HEK293T (cell line): ENCODE results near the gene MAGED2.

Source experiments
- ARNT ChIP-seq: fragments of 450-650 bp; IDR thresholded peaks from 2 replicates; pipeline ENCODE4 v1.6.1; 2017; ENCODE audit warnings: mild to moderate bottlenecking
- BHLHE40 ChIP-seq: fragments of 450-650 bp; IDR thresholded peaks from 2 replicates; pipeline ENCODE4 v1.6.1; 2016; ENCODE audit warnings: mild to moderate bottlenecking, moderate library complexity, borderline replicate concordance
- ELF4 ChIP-seq: fragments of 450-650 bp; IDR thresholded peaks from 2 replicates; pipeline ENCODE4 v1.6.1; 2017; ENCODE audit warnings: antibody characterized with exemption
- FOXA1 ChIP-seq: fragments of 450-650 bp; IDR thresholded peaks from 2 replicates; pipeline ENCODE4 v1.6.1; 2016; ENCODE audit warnings: mild to moderate bottlenecking
- FOXM1 ChIP-seq: fragments of 450-650 bp; IDR thresholded peaks from 2 replicates; pipeline ENCODE4 v1.6.1; 2017; ENCODE audit warnings: mild to moderate bottlenecking, borderline replicate concordance
- L3MBTL2 ChIP-seq: fragments of 450-650 bp; conservative IDR thresholded peaks from 2 replicates; pipeline ENCODE4 v1.6.1; 2016; ENCODE audit warnings: mild to moderate bottlenecking
- LEF1 ChIP-seq: fragments of 450-650 bp; IDR thresholded peaks from 2 replicates; pipeline ENCODE4 v1.6.1; 2017; ENCODE audit warnings: mild to moderate bottlenecking, borderline replicate concordance
- NFRKB ChIP-seq: fragments of 450-650 bp; IDR thresholded peaks from 2 replicates; pipeline ENCODE4 v1.6.1; 2016; ENCODE audit warnings: mild to moderate bottlenecking, moderate library complexity
- PKNOX1 ChIP-seq: fragments of 450-650 bp; IDR thresholded peaks from 2 replicates; pipeline ENCODE4 v1.6.1; 2016
- SP1 ChIP-seq: fragments of 450-650 bp; IDR thresholded peaks from 2 replicates; pipeline ENCODE4 v1.6.1; 2017
- SUZ12 ChIP-seq: fragments of 450-650 bp; IDR thresholded peaks from 2 replicates; pipeline ENCODE4 v1.6.1; 2016; ENCODE audit warnings: mild to moderate bottlenecking
- TARDBP ChIP-seq: fragments of 450-650 bp; IDR thresholded peaks from 2 replicates; pipeline ENCODE4 v1.6.1; 2016

- TF ChIP-seq ELF4 (no peak), LEF1 (no peak), FOXA1 (no peak), NFRKB (no peak), ARNT (no peak), L3MBTL2 (no peak), TARDBP (no peak), BHLHE40 (no peak), SP1 (no peak), FOXM1 (no peak), SUZ12 (no peak), PKNOX1 (no peak)
Observed at GRCh38 chrX:54758114-54759055, 49.2 kb upstream of the MAGED2 start.
